GM10248 (cell line): ENCODE results near the gene TRAPPC3L.

Experiments
- CTCF ChIA-PET: fragments of 300-600 bp; sonication (Branson Sonifier 250); formaldehyde crosslinking; extraction: SDS; loops from one replicate; lab custom pipeline; 2021; ENCODE audit warnings: antibody characterized with exemption; lab: Yijun Ruan, JAX
- POLR2A ChIA-PET: fragments of 350-650 bp; sonication (Branson Sonifier 250); formaldehyde crosslinking; extraction: SDS; loops from one replicate; lab custom pipeline; 2020; ENCODE audit warnings: antibody characterized with exemption; lab: Yijun Ruan, JAX
- DNase-seq: peaks from one replicate; pipeline ENCODE4 v3.0.0; 2012; ENCODE audit errors: extremely low spot score
- TF ChIP-seq, protein P1 (sequence below): IDR thresholded peaks from 2 replicates; pipeline ENCODE4 v1.5.1; 2012; ENCODE audit warnings: mild to moderate bottlenecking, low read depth; ENCODE audit errors: extremely low read depth, missing control alignments, control extremely low read depth

Gene TRAPPC3L

DNA sequence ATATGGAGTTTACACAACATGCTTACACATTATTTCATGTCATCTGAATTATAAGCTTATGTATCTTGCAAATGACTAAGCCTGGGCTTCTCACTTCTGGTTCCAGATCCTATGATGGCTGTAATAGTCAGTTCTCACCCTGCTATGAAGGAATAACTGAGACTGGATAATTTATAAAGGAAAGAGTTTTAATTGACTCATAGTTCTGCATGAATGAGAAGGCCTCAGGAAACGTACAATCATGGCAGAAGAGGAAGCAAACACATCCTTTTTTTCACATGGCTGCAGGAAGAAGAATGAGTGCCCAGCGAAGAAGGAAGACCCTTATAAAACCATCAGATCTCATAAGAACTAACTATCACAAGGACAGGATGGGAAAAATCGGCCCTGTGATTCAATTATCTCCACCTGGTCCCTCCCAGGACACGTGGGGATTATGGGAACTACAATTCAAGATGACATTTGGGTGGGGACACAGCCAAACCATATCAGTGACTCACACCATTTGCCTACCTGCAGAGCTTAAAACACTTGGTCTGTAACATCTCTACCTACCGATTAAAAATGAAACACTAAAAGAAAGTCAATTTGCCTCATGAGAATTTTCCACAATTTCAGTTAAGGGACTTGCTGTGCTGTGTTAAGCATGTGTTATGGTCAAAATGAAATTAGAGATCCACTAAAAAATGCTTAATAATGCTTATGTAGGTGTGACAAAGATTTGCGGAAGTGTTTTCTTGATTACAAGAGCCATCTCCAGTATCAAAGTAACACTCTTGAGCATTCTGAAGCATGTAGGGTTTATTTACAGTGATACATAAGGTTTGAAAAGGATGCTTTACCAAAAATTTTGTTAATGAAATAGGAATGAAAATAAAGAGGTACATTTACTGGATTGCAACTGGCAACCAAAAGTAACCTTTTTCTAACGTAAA, 23.6 kb upstream of the TRAPPC3L start:
- DNase-seq, result no peak
- TF ChIP-seq, protein P1, sequence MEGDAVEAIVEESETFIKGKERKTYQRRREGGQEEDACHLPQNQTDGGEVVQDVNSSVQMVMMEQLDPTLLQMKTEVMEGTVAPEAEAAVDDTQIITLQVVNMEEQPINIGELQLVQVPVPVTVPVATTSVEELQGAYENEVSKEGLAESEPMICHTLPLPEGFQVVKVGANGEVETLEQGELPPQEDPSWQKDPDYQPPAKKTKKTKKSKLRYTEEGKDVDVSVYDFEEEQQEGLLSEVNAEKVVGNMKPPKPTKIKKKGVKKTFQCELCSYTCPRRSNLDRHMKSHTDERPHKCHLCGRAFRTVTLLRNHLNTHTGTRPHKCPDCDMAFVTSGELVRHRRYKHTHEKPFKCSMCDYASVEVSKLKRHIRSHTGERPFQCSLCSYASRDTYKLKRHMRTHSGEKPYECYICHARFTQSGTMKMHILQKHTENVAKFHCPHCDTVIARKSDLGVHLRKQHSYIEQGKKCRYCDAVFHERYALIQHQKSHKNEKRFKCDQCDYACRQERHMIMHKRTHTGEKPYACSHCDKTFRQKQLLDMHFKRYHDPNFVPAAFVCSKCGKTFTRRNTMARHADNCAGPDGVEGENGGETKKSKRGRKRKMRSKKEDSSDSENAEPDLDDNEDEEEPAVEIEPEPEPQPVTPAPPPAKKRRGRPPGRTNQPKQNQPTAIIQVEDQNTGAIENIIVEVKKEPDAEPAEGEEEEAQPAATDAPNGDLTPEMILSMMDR, result no peak
- POLR2A ChIA-PET, result no interaction called here
- CTCF ChIA-PET, result interaction anchor here (1.4 to 2.1 kb wide), 3 partner anchors 34 to 351 kb away, joined by 3 to 5 read pairs (median 5); no protein-coding TSS in a partner anchor

DNA sequence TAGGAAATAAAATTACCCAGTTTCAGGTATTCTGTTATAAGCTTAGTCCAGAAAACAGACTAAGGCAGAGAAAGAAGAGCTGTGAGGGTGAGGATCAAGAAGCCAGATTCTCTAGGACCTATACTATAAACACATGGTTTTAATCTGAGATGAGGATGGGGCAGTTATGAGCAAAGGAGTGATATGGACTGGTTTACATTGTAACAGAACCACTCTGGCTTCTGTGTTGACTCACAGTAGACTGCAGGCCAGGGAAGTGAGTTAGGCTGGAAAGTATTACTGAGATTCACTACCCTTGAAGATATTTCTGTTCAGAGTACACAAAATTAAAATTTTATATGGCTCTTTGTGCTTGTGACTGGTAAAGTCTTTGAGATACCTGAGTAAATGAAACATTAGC, 22.6 kb upstream of the TRAPPC3L start:
- ChIA-PET POLR2A (no interaction called here), CTCF (interaction anchor here (1.4 kb wide), 1 partner anchor 34 kb away, joined by 3 read pairs; no protein-coding TSS in a partner anchor)
- no peak for DNase-seq

GRCh38 chr6:116564921-116565872, 19.7 kb upstream of the TRAPPC3L start:
- TF ChIP-seq, protein P1, result no peak
- ChIA-PET POLR2A (no interaction called here), CTCF (interaction anchor here (0.9 to 7.9 kb wide), 8 partner anchors 11 to 347 kb away, joined by 3 to 57 read pairs (median 6); partner anchors contain the start of gene CALHM4)
- DNase-seq, result no peak

More for the DNA sequence above, 22.6 kb upstream of the TRAPPC3L start:
- TF ChIP-seq, protein P1, result no peak

DNA sequence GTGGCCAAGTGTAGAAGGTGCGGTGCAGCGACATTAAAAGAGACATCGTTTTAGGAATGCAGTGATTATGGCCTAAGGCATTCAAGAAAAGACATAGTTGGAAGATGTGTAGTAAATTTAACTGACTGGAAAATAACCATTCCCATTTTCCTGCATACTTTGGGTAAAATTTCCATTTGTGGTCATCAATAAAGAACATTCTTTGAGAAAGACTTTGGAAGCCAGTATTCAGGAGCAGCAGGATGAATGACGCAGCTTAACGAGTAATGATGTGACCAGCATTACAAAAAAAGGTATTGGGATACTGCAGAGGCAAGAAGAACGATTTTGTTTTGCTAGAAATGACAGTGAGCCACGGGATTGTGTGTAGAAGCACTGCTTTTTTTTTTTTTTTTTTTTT, 18.8 kb upstream of the TRAPPC3L start:
- CTCF ChIA-PET, result interaction anchor here (1.1 to 7.9 kb wide), 8 partner anchors 8 to 362 kb away, joined by 3 to 57 read pairs (median 18); partner anchors contain the start of genes CALHM4 and RWDD1
- POLR2A ChIA-PET, result no interaction called here

DNA sequence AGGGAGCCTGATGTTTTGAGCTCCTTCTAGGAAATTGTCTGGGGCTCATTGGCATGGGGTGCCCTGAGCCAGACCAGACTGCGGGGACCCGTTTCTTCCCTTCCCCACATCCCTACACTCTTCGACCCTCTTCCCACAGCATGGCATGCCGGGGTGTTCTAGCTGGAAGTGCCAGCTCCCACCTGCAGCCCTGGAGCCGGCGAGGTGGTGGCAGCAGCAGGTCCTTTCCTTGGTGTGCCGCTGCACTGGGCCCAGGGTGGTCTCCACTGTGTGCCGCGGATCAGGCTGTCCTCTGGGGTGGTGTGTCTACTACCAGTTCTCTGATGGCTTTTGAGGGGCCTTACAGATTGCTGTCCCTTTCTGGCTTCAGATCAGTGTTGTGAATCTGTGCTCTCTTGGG, 18.3 kb upstream of the TRAPPC3L start:
- TF ChIP-seq, protein P1, result no peak
- ChIA-PET POLR2A (no interaction called here), CTCF (interaction anchor here (0.6 to 7.9 kb wide), 14 partner anchors 8 to 361 kb away, joined by 3 to 57 read pairs (median 6); partner anchors contain the start of genes CALHM4, RWDD1 and TSPYL1)
- no peak for DNase-seq

More for the DNA sequence above, 18.8 kb upstream of the TRAPPC3L start:
- DNase-seq, result no peak
- TF ChIP-seq, protein P1, result no peak
